ENCODE results near the gene TPPP3.

- TF ChIP-seq LEF1 (IDR thresholded peaks at IDR 0.05; ENCODE audit: borderline replicate concordance) (no peak), TARDBP (IDR thresholded peaks at IDR 0.05) (no peak), FOXM1 (IDR thresholded peaks at IDR 0.05; ENCODE audit: borderline replicate concordance) (no peak), ELF4 (IDR thresholded peaks at IDR 0.05) (no peak), BHLHE40 (IDR thresholded peaks at IDR 0.05; ENCODE audit: borderline replicate concordance) (no peak), ARNT (IDR thresholded peaks at IDR 0.05) (no peak), L3MBTL2 (conservative IDR thresholded peaks at IDR 0.05) (no peak), HDGF (IDR thresholded peaks at IDR 0.05; ENCODE audit: borderline replicate concordance) (no peak), SUZ12 (IDR thresholded peaks at IDR 0.05) (no peak), NFRKB (IDR thresholded peaks at IDR 0.05) (no peak)
Observed at GRCh38 chr16:67429053-67429798, 35.9 kb upstream of the TPPP3 start.

Data from HEK293T (cell line).